Measurements from ENCODE around the gene CYP2S1. TPM values are rescaled to one million over a fixed set of nuclear protein-coding genes. Genes with fewer than 3 reads are reported as not detected.
"Not testable (repeated sequence)": the region's sequence is repeated elsewhere in the genome, so short reads cannot be mapped to it uniquely, and the experiment has no call there.

The CYP2S1 gene
- total RNA-seq, 1 donor from 2014 or later, result not detected

GRCh38 chr19:41203371-41203770, 10.4 kb downstream of the CYP2S1 start:
- H3K27ac Mint-ChIP-seq, result no peak overlapping the region

GRCh38 chr19:41204338-41204737, 11.3 kb downstream of the CYP2S1 start:
- ChIA-PET POLR2A (interaction anchor here (0.5 to 1.7 kb wide), 10 partner anchors 59 to 1207 kb away, joined by 3 to 44 read pairs (median 5); partner anchors contain the start of genes CCDC97, HNRNPUL1 and ZNF546), CTCF (interaction anchor here (0.6 to 3.2 kb wide), 17 partner anchors 56 to 393 kb away, joined by 3 to 45 read pairs (median 3); partner anchors contain the start of genes CCDC97, DMAC2, HNRNPUL1 and TGFB1)
- not testable (repeated sequence) for H3K36me3 Mint-ChIP-seq (ENCODE audit: low read depth); H3K27ac Mint-ChIP-seq; H3K27me3 Mint-ChIP-seq; H3K9me3 Mint-ChIP-seq; H3K4me3 Mint-ChIP-seq; H3K4me1 Mint-ChIP-seq
- intact Hi-C loops (cut with micrococcal nuclease), result loop anchor here (1.0 to 5.0 kb wide), 5 partner anchors 58 to 391 kb away; partner anchors contain the start of gene TGFB1
- DNase-seq, result peak; percentile 46
- ATAC-seq (ENCODE audit: low read depth), result peak; percentile 99

More at GRCh38 chr19:41203371-41203770, 10.4 kb downstream of the CYP2S1 start:
- TF ChIP-seq CTCF (IDR thresholded peaks at IDR 0.05), result no peak
- DNase-seq (no peak), ATAC-seq (ENCODE audit: low read depth) (no peak)
- Mint-ChIP-seq H3K9me3 (no peaks in the 10 kb centered on the region), H3K27me3 (peaks cover 8% of the 10 kb centered on the region), H3K4me3 (no peak overlapping the region), H3K4me1 (no peaks in the 10 kb centered on the region), H3K36me3 (ENCODE audit: low read depth) (no peaks in the 10 kb centered on the region)
- CTCF ChIA-PET, result interaction anchor here (1.4 to 3.2 kb wide), 3 partner anchors 60 to 105 kb away, joined by 3 to 45 read pairs (median 29); partner anchors contain the start of genes CCDC97 and HNRNPUL1
- intact Hi-C loops (cut with micrococcal nuclease), result loop anchor here (5.0 kb wide), 1 partner anchor 244 kb away; no protein-coding TSS in a partner anchor
- POLR2A ChIA-PET, result interaction anchor here (1.4 to 1.7 kb wide), 3 partner anchors 60 to 150 kb away, joined by 3 to 44 read pairs (median 26); partner anchors contain the start of genes CCDC97 and HNRNPUL1

GRCh38 chr19:41205995-41206394, 13.0 kb downstream of the CYP2S1 start:
- Mint-ChIP-seq H3K4me3 (no peak overlapping the region), H3K27ac (no peak overlapping the region), H3K4me1 (no peaks in the 10 kb centered on the region), H3K36me3 (ENCODE audit: low read depth) (no peaks in the 10 kb centered on the region), H3K9me3 (no peaks in the 10 kb centered on the region), H3K27me3 (peaks cover 4% of the 10 kb centered on the region)
- POLR2A ChIA-PET, result no interaction called here
- CTCF ChIA-PET, result interaction anchor here (3.2 kb wide), 2 partner anchors 57 to 102 kb away, joined by 29 to 45 read pairs; partner anchors contain the start of genes CCDC97 and HNRNPUL1
- intact Hi-C loops (cut with micrococcal nuclease), result no loop called here
- no peak for TF ChIP-seq CTCF (IDR thresholded peaks at IDR 0.05)
- DNase-seq, result no peak
- ATAC-seq (ENCODE audit: low read depth), result no peak

GRCh38 chr19:41206456-41206855, 13.4 kb downstream of the CYP2S1 start:
- intact Hi-C loops (cut with micrococcal nuclease), result no loop called here
- POLR2A ChIA-PET, result no interaction called here
- H3K4me3 Mint-ChIP-seq, result no peak overlapping the region
- H3K9me3 Mint-ChIP-seq, result no peaks in the 10 kb centered on the region
- no peaks in the 10 kb centered on the region for H3K4me1 Mint-ChIP-seq
- H3K27me3 Mint-ChIP-seq, result peaks cover 3% of the 10 kb centered on the region
- no peak overlapping the region for H3K27ac Mint-ChIP-seq
- ATAC-seq (ENCODE audit: low read depth), result no peak
- CTCF ChIA-PET, result no interaction called here
- TF ChIP-seq CTCF (IDR thresholded peaks at IDR 0.05), result no peak
- no peak for DNase-seq
- H3K36me3 Mint-ChIP-seq (ENCODE audit: low read depth), result no peaks in the 10 kb centered on the region

GRCh38 chr19:41206926-41207750, 14.1 kb downstream of the CYP2S1 start:
- Mint-ChIP-seq H3K27me3 (peaks cover 3% of the 10 kb centered on the region), H3K4me1 (no peaks in the 10 kb centered on the region), H3K36me3 (ENCODE audit: low read depth) (no peaks in the 10 kb centered on the region), H3K27ac (no peak overlapping the region), H3K4me3 (no peak overlapping the region), H3K9me3 (no peaks in the 10 kb centered on the region)
- intact Hi-C loops (cut with micrococcal nuclease), result no loop called here
- no peak for TF ChIP-seq CTCF (IDR thresholded peaks at IDR 0.05)
- no peak for DNase-seq
- ChIA-PET CTCF (no interaction called here), POLR2A (interaction anchor here (0.6 kb wide), 1 partner anchor 158 kb away, joined by 4 read pairs; no protein-coding TSS in a partner anchor)
- ATAC-seq (ENCODE audit: low read depth), result no peak
